Common myeloid progenitor, CD34-positive (primary cell): ENCODE measurements around the gene ZBTB12.

Experiments
- CTCF ChIA-PET: fragments of 350-600 bp; sonication (Branson Sonifier 250); formaldehyde crosslinking; loops from one replicate; lab custom pipeline; 2021; ENCODE audit warnings: antibody characterized with exemption; lab: Charles Lee
- POLR2A ChIA-PET: fragments of 350-600 bp; sonication (Branson Sonifier 250); formaldehyde crosslinking; loops from one replicate; lab custom pipeline; 2021; ENCODE audit warnings: antibody characterized with exemption; lab: Charles Lee
- DNase-seq, 3 donors: peaks; one replicate each; pipeline versions ENCODE4 v3.0.0 to v3.0.0-alpha.2; 2013
- H3K27ac ChIP-seq, 2 experiments: 1 replicate in 1 of 2; 2 replicates in 1 of 2; pipeline ENCODE4 v1.7.0; 2013; ENCODE audit warnings: inconsistent platforms in 2 of 2, low read length in 2 of 2, mild to moderate bottlenecking in 2 of 2, low read depth in 1 of 2, moderate library complexity in 1 of 2; ENCODE audit not compliant: severe bottlenecking in 2 of 2, insufficient read depth in 1 of 2, poor library complexity in 1 of 2
- H3K27me3 ChIP-seq, 5 experiments: replicated peaks in 2 of 5; 1 replicate in 3 of 5; 2 replicates in 2 of 5; pipeline versions ENCODE4 v1.6.1 to v1.7.0; 2013; ENCODE audit warnings: low read length in 4 of 5, mild to moderate bottlenecking in 2 of 5, moderate library complexity in 2 of 5, inconsistent platforms in 1 of 5; ENCODE audit not compliant: insufficient read depth in 5 of 5, control insufficient read depth in 4 of 5
- H3K36me3 ChIP-seq, 4 experiments: 1 replicate in 2 of 4; 2 replicates in 2 of 4; pipeline versions ENCODE4 v1.6.1 to v1.7.0; 2013; ENCODE audit warnings: low read length in 3 of 4, control low read depth in 1 of 4, mild to moderate bottlenecking in 1 of 4; ENCODE audit not compliant: control insufficient read depth in 4 of 4, insufficient read depth in 4 of 4
- H3K4me1 ChIP-seq, 4 experiments: 1 replicate in 3 of 4; 2 replicates in 1 of 4; pipeline versions ENCODE4 v1.6.1 to v1.7.1; 2013; ENCODE audit warnings: low read length in 3 of 4, mild to moderate bottlenecking in 3 of 4, control low read depth in 1 of 4, inconsistent platforms in 1 of 4, moderate library complexity in 1 of 4; ENCODE audit not compliant: control insufficient read depth in 4 of 4, insufficient read depth in 4 of 4; ENCODE audit errors: control extremely low read depth in 1 of 4
- H3K4me3 ChIP-seq, 7 experiments: 1 replicate in 4 of 7; 2 replicates in 3 of 7; pipeline versions ENCODE4 v1.5.1 to v1.7.0; 2013; ENCODE audit warnings: mild to moderate bottlenecking in 7 of 7, low read length in 6 of 7, moderate library complexity in 6 of 7, inconsistent platforms in 2 of 7, low read depth in 2 of 7, control low read depth in 1 of 7; ENCODE audit not compliant: insufficient read depth in 4 of 7, control insufficient read depth in 1 of 7; ENCODE audit errors: extremely low read depth in 1 of 7
- H3K9me3 ChIP-seq, 5 experiments: 1 replicate in 4 of 5; 2 replicates in 1 of 5; pipeline versions ENCODE4 v1.6.1 to v1.7.1; 2013; ENCODE audit warnings: low read length in 4 of 5, mild to moderate bottlenecking in 2 of 5, inconsistent platforms in 1 of 5, low read depth in 1 of 5, moderate library complexity in 1 of 5; ENCODE audit not compliant: control insufficient read depth in 4 of 5, insufficient read depth in 2 of 5; ENCODE audit errors: control extremely low read depth in 1 of 5
- WGBS: methylation state at CpG from one replicate; pipeline ENCODE4 v1.1.5; 2013; ENCODE audit not compliant: insufficient coverage; 5-methylcytosine and 5-hydroxymethylcytosine counted together

Gene ZBTB12

GRCh38 chr6:31897612-31898382 lies 4.1 kb downstream of the ZBTB12 start, which contains the start of gene EHMT2:
Gene EHMT2, minus strand, starts transcription at chr6:31897698. Its CDS starts 21 bp downstream, at chr6:31897677.
- POLR2A ChIA-PET, result interaction anchor here (0.5 to 1.8 kb wide), 5 partner anchors 11 to 233 kb away, joined by 3 to 8 read pairs (median 6); no protein-coding TSS in a partner anchor
- peak; percentile 78 to 90 (median 87) for DNase-seq
- Histone ChIP-seq H3K4me1 (peaks cover 4 to 52% (median 39%) of the 10 kb centered on the region in 4 experiments), H3K27me3 (no peaks in the 10 kb centered on the region), H3K4me3 (peak within 1 kb of the TSS; percentile 92 to 98 (median 95)), H3K36me3 (peaks cover 0 to 30% (median 16%) of the 10 kb centered on the region in 4 experiments), H3K27ac (peak within 1 kb of the TSS; percentile 72 to 92), H3K9me3 (no peaks in the 10 kb centered on the region)
- CTCF ChIA-PET, result interaction anchor here (1.1 to 2.1 kb wide), 2 partner anchors 9 to 64 kb away, joined by 3 to 14 read pairs; no protein-coding TSS in a partner anchor
- WGBS, result 0% methylated on average over 37 of the region's 49 CpGs

DNA sequence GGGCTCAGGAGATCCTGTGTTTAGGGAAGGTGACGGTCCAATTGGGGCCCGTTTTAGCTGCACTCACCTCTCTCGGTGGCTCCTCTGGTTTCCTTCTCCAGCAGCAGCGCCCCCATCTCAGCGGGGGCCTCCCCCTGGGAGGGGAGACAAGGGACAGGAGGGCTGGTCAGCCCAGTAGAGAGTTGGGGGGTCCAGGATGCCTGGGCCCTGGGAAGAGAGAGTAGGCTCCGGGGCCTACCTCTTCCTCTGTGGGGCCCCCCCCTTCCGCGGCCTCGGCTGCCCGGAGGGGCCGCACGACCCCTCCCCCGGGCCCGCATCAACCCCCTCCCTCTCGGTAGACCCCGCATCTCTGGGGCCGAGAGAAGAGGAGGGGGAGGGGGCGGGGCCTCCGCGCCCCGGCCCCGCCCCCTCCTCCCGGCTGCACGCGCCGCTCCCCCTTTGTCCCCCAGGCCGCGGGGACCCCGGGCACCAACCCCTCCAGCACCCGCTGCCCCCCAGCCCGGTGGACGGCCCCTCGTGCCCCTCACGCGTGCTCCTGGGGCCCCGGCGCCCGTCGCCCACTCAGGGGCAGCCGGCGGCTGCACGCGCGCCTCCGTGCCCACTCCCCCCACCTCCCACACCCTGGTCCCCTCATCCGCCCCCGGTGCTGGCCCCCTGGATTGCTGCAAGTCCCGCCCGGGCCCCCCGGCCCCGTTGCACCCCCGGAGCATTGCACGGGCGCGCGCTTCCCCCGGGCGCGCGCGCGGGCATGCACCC lies 4.9 kb downstream of the ZBTB12 start:
- Histone ChIP-seq H3K36me3 (peaks cover 0 to 38% (median 24%) of the 10 kb centered on the region in 4 experiments), H3K9me3 (no peaks in the 10 kb centered on the region), H3K4me3 (peak overlapping the region; percentile 92 to 98 (median 95)), H3K4me1 (peaks cover 2 to 54% (median 33%) of the 10 kb centered on the region in 4 experiments), H3K27me3 (no peaks in the 10 kb centered on the region), H3K27ac (peak overlapping the region; percentile 20 to 76)
- WGBS, result 0% methylated on average over 5 of the region's 62 CpGs
- DNase-seq, result no peak
- CTCF ChIA-PET, result interaction anchor here (2.1 kb wide), 1 partner anchor 8 kb away, joined by 14 read pairs; no protein-coding TSS in a partner anchor
- POLR2A ChIA-PET, result interaction anchor here (0.6 to 1.8 kb wide), 3 partner anchors 12 to 33 kb away, joined by 3 to 8 read pairs (median 6); no protein-coding TSS in a partner anchor

DNA sequence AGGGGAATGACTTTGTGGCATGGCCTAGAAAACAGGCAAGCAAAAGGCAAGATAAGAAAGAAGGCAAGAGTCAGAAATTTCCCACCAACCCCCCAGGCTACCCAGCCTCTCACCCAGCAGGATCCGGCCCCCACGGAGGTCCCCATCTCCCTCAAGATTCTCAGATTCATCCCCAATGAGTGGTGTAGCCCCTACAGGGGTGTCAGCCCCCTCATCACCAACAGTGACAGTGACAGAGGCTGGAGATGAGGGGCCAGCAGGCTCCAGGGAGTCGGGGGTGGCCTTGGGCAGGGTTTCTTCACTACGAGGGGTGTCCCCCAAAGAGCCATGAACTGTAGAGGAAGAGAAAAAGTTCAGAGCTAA lies 5.4 kb downstream of the ZBTB12 start:
- CTCF ChIA-PET, result no interaction called here
- Histone ChIP-seq H3K36me3 (peaks cover 0 to 42% (median 27%) of the 10 kb centered on the region in 4 experiments), H3K4me1 (peaks cover 2 to 54% (median 33%) of the 10 kb centered on the region in 4 experiments), H3K27ac (peak overlapping the region; percentile 20 to 76), H3K9me3 (no peaks in the 10 kb centered on the region), H3K4me3 (peak overlapping the region; percentile 8 to 98 (median 95)), H3K27me3 (no peaks in the 10 kb centered on the region)
- POLR2A ChIA-PET, result no interaction called here
- no peak for DNase-seq
- WGBS, result 0% methylated on average over 1 of the region's 4 CpGs

DNA sequence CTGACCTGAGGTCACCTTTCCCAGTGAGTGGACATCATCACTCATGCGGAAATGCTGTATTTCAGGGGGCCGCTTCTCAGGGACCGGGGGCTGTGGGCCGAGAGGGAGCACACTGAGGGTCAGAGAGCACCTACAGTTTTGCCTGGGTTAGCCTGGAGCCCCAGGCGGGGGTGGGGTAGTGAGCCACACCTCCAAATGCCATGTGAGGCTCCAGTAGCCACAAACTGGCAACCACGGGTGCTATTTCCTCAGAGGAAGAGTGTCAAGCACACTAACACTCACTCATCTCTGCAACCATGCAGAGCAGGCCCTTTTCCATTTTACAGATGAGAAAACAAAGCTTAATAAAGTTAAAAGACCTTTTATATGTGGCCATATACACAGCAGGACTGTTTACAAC lies 9.1 kb downstream of the ZBTB12 start:
- H3K27ac ChIP-seq, result no peak overlapping the region
- 78% methylated on average over 5 of the region's 6 CpGs for WGBS
- peaks cover 3 to 68% (median 46%) of the 10 kb centered on the region in 4 experiments for H3K36me3 ChIP-seq
- CTCF ChIA-PET, result interaction anchor here (1.9 kb wide), 1 partner anchor 28 kb away, joined by 6 read pairs; no protein-coding TSS in a partner anchor
- no peaks in the 10 kb centered on the region for H3K27me3 ChIP-seq
- POLR2A ChIA-PET, result no interaction called here
- peaks cover 0 to 25% (median 9%) of the 10 kb centered on the region in 4 experiments for H3K4me1 ChIP-seq
- DNase-seq, result no peak
- no peaks in the 10 kb centered on the region for H3K9me3 ChIP-seq
- H3K4me3 ChIP-seq, result no peak overlapping the region

DNA sequence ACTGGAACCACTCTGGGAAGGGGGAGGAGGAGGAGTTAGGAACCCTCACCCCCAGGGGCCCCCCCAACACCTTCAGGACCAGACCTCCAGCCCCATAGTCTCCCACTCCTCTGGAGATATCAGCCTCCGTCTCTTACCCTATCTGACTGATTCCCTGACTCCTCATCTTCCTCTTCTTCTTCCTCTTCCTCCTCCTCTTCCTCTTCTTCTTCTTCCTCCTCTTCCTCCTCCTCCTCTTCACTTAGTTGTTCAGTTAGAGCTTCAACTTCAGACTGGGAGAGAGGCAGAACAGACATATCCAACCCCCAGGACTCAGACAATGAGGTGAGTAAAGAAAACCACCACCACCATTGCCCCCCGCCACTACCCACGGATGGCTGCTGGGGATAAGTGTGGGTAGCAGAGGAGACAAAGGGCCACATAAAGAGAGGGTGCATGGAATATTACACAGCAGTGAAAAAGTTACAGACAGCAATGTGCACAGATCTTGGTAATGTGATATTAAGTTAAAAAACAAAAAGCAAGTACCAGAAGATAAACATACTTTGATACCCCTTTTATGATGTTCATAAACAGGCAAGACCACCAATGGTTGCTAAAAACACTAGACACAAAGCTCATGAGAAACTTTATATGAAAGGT lies 12.4 kb downstream of the ZBTB12 start:
- WGBS, result 100% methylated on average over 1 of the region's 3 CpGs
- POLR2A ChIA-PET, result interaction anchor here (0.6 kb wide), 1 partner anchor 86 kb away, joined by 3 read pairs; no protein-coding TSS in a partner anchor
- CTCF ChIA-PET, result interaction anchor here (0.9 to 4.2 kb wide), 12 partner anchors 9 to 229 kb away, joined by 3 to 21 read pairs (median 6); partner anchors contain the start of genes EHMT2, NEU1 and ZBTB12
- Histone ChIP-seq H3K36me3 (peaks cover 5 to 78% (median 63%) of the 10 kb centered on the region in 4 experiments), H3K4me3 (no peak overlapping the region), H3K4me1 (peaks cover 0 to 14% (median 0%) of the 10 kb centered on the region in 4 experiments), H3K27ac (no peak overlapping the region), H3K9me3 (no peaks in the 10 kb centered on the region), H3K27me3 (no peaks in the 10 kb centered on the region)
- no peak for DNase-seq
